OCI-LY3 (cell line): ENCODE results near the gene PTPRN2.

Experiments
- H2AFZ ChIP-seq: fragments of 200-600, 300-600 bp; shearing (Covaris generic); 2 replicates; pipeline ENCODE4 v1.6.0; 2014; ENCODE audit warnings: antibody characterized with exemption, low read depth, low read length
- H3K27ac ChIP-seq: fragments of 200-600, 300-600 bp; sonication (generic); 2 replicates; pipeline ENCODE4 v1.5.1; 2014; ENCODE audit warnings: mild to moderate bottlenecking, low read length, moderate library complexity, mixed read lengths
- H3K27me3 ChIP-seq: fragments of 200-600, 300-600 bp; sonication (generic); 2 replicates; pipeline ENCODE4 v1.6.1; 2014; ENCODE audit warnings: low read depth, low read length, mixed read lengths
- H3K36me3 ChIP-seq: fragments of 200-600, 300-600 bp; sonication (generic); replicated peaks from 2 replicates; pipeline ENCODE3; 2014; ENCODE audit warnings: low read depth, low read length, mixed read lengths
- H3K4me1 ChIP-seq: fragments of 300-600, 200-600 bp; sonication (generic); 2 replicates; pipeline ENCODE4 v1.6.1; 2014; ENCODE audit warnings: low read length, mixed read lengths
- H3K4me2 ChIP-seq: fragments of 200-600, 300-600 bp; sonication (generic); 2 replicates; pipeline ENCODE4 v1.6.1; 2014; ENCODE audit warnings: low read length, mixed read lengths
- H3K4me3 ChIP-seq: fragments of 300-600, 200-600 bp; sonication (generic); 2 replicates; pipeline ENCODE4 v1.5.1; 2014; ENCODE audit warnings: antibody characterized with exemption, mild to moderate bottlenecking, low read length, moderate library complexity
- H3K79me2 ChIP-seq: fragments of 300-600, 200-600 bp; shearing (Covaris generic); 2 replicates; pipeline ENCODE4 v1.6.1; 2014; ENCODE audit warnings: mild to moderate bottlenecking, low read length, mixed read lengths
- H3K9ac ChIP-seq: fragments of 300-600, 200-600 bp; shearing (Covaris generic); 2 replicates; pipeline ENCODE4 v1.6.0; 2014; ENCODE audit warnings: mild to moderate bottlenecking, low read length, moderate library complexity
- H3K9me3 ChIP-seq: fragments of 200-600, 300-600 bp; shearing (Covaris generic); 2 replicates; pipeline ENCODE4 v1.6.1; 2014; ENCODE audit warnings: low read length, mixed read lengths; ENCODE audit not compliant: insufficient read depth
- H4K20me1 ChIP-seq: fragments of 200-600, 300-600 bp; sonication (generic); 2 replicates; pipeline ENCODE4 v1.6.1; 2016; ENCODE audit warnings: low read length, mixed read lengths; ENCODE audit not compliant: insufficient read depth
- CTCF ChIP-seq: fragments of 200-600, 300-600 bp; sonication (generic); IDR thresholded peaks from 2 replicates; pipeline ENCODE4 v1.5.1; 2014; ENCODE audit warnings: antibody characterized with exemption, low read length, low read depth
- EZH2phosphoT487 ChIP-seq: fragments of 200-600 bp; shearing (Covaris generic); IDR thresholded peaks from 2 replicates; pipeline ENCODE4 v1.6.1; 2018; ENCODE audit warnings: antibody characterized with exemption, mixed run types, low read depth

PTPRN2 gene

GRCh38 chr7:158303121-158303520 lies 284.5 kb downstream of the PTPRN2 start:
- Histone ChIP-seq H4K20me1 (no peaks in the 10 kb centered on the region), H3K4me3 (no peak overlapping the region), H3K9me3 (no peaks in the 10 kb centered on the region), H3K4me2 (no peak overlapping the region), H3K9ac (no peak overlapping the region), H2AFZ (no peak overlapping the region), H3K36me3 (no peaks in the 10 kb centered on the region), H3K4me1 (no peaks in the 10 kb centered on the region), H3K27ac (no peak overlapping the region), H3K27me3 (no peaks in the 10 kb centered on the region), H3K79me2 (no peaks in the 10 kb centered on the region)
- TF ChIP-seq CTCF: no peak
- TF ChIP-seq EZH2phosphoT487: no peak

GRCh38 chr7:158302274-158303070 lies 285.2 kb downstream of the PTPRN2 start:
- Histone ChIP-seq H3K36me3 (no peaks in the 10 kb centered on the region), H3K4me2 (no peak overlapping the region), H3K4me3 (no peak overlapping the region), H3K27me3 (no peaks in the 10 kb centered on the region), H3K9me3 (no peaks in the 10 kb centered on the region), H3K27ac (no peak overlapping the region), H3K4me1 (no peaks in the 10 kb centered on the region), H3K79me2 (no peaks in the 10 kb centered on the region), H2AFZ (no peak overlapping the region), H4K20me1 (no peaks in the 10 kb centered on the region), H3K9ac (no peak overlapping the region)
- TF ChIP-seq CTCF (no peak), EZH2phosphoT487 (no peak)

- no peaks in the 10 kb centered on the region for H3K36me3 ChIP-seq
- H3K27ac ChIP-seq: no peak overlapping the region
- H2AFZ ChIP-seq: no peak overlapping the region
- H3K27me3 ChIP-seq: no peaks in the 10 kb centered on the region
- no peak overlapping the region for H3K4me3 ChIP-seq
- no peaks in the 10 kb centered on the region for H3K4me1 ChIP-seq
- no peak overlapping the region for H3K9ac ChIP-seq
- no peaks in the 10 kb centered on the region for H4K20me1 ChIP-seq
- TF ChIP-seq CTCF (no peak), EZH2phosphoT487 (no peak)
- no peaks in the 10 kb centered on the region for H3K9me3 ChIP-seq
- no peak overlapping the region for H3K4me2 ChIP-seq
- no peaks in the 10 kb centered on the region for H3K79me2 ChIP-seq
Observed at GRCh38 chr7:158301207-158301606, 286.4 kb downstream of the PTPRN2 start.

- Histone ChIP-seq H3K4me2 (no peak overlapping the region), H2AFZ (no peak overlapping the region), H3K9me3 (no peaks in the 10 kb centered on the region), H3K9ac (no peak overlapping the region), H3K27ac (no peak overlapping the region), H4K20me1 (no peaks in the 10 kb centered on the region), H3K4me1 (no peaks in the 10 kb centered on the region), H3K79me2 (no peaks in the 10 kb centered on the region), H3K4me3 (no peak overlapping the region), H3K27me3 (no peaks in the 10 kb centered on the region), H3K36me3 (no peaks in the 10 kb centered on the region)
- TF ChIP-seq EZH2phosphoT487: no peak
- no peak for TF ChIP-seq CTCF
Observed at GRCh38 chr7:158300427-158300826, 287.2 kb downstream of the PTPRN2 start.
